HL-60 (cell line): Measurements from ENCODE around the gene IRF5.

ENCODE experiments used
- DNase-seq, 2 experiments: peaks; one replicate each; pipeline ENCODE4 v3.0.0-alpha.2; 2010 to 2020; ENCODE audit warnings: low read depth in 1 of 2, low spot score in 1 of 2
- H3K27ac ChIP-seq: fragments of 250-450 bp; sonication (Bioruptor Pico); replicated peaks from 2 replicates; pipeline ENCODE4 v1.5.1; 2020; ENCODE audit warnings: mild to moderate bottlenecking, moderate library complexity
- H3K27me3 ChIP-seq: fragments of 250-450 bp; sonication (Bioruptor Pico); 2 replicates; pipeline ENCODE4 v1.5.1; 2021; ENCODE audit warnings: mild to moderate bottlenecking, moderate library complexity; ENCODE audit not compliant: insufficient read depth, poor library complexity, severe bottlenecking
- H3K4me3 ChIP-seq: replicated peaks from 2 replicates; pipeline ENCODE4 v1.5.1; 2011; ENCODE audit warnings: mild to moderate bottlenecking, control low read depth, low read length; ENCODE audit not compliant: insufficient read depth
- CTCF ChIP-seq: IDR thresholded peaks from one replicate; pipeline ENCODE4 v1.5.1; 2011; ENCODE audit warnings: low read length, control low read depth, inconsistent platforms; ENCODE audit not compliant: insufficient read depth
- GABPA ChIP-seq: IDR thresholded peaks from 2 replicates; pipeline ENCODE4 v1.6.1; 2012; ENCODE audit warnings: low read depth
- POLR2AphosphoS5 ChIP-seq: IDR thresholded peaks from 2 replicates; pipeline ENCODE4 v1.6.1; 2012; ENCODE audit warnings: low read depth
- REST ChIP-seq: IDR thresholded peaks from 2 replicates; pipeline ENCODE4 v1.6.1; 2012; ENCODE audit warnings: low read depth; ENCODE audit not compliant: insufficient replicate concordance
- SPI1 ChIP-seq: IDR thresholded peaks from 2 replicates; pipeline ENCODE4 v1.6.1; 2012; ENCODE audit warnings: low read depth, mild to moderate bottlenecking, borderline replicate concordance

IRF5 gene

GRCh38 chr7:128962899-128963298 lies 25.2 kb downstream of the IRF5 start:
- H3K4me3 ChIP-seq = no peak overlapping the region
- H3K27me3 ChIP-seq = no peaks in the 10 kb centered on the region
- no peak overlapping the region for H3K27ac ChIP-seq
- DNase-seq = no peak
- TF ChIP-seq POLR2AphosphoS5 (no peak), CTCF (no peak), GABPA (no peak), REST (no peak), SPI1 (no peak)

- DNase-seq = no peak
- H3K27me3 ChIP-seq = no peaks in the 10 kb centered on the region
- no peak overlapping the region for H3K4me3 ChIP-seq
- TF ChIP-seq REST (no peak), SPI1 (no peak), CTCF (no peak), GABPA (no peak), POLR2AphosphoS5 (no peak)
- H3K27ac ChIP-seq = no peak overlapping the region
These were observed 25.6 kb downstream of the IRF5 start for GRCh38 chr7:128963327-128963757.

GRCh38 chr7:128968624-128969023 lies 30.9 kb downstream of the IRF5 start:
- no peak for TF ChIP-seq GABPA
- no peak for TF ChIP-seq CTCF
- no peak for TF ChIP-seq SPI1
- no peak for DNase-seq
- H3K27me3 ChIP-seq = no peaks in the 10 kb centered on the region
- H3K27ac ChIP-seq = no peak overlapping the region
- H3K4me3 ChIP-seq = no peak overlapping the region

GRCh38 chr7:128974241-128974934 lies 36.7 kb downstream of the IRF5 start:
- Histone ChIP-seq H3K4me3 (no peak overlapping the region), H3K27me3 (no peaks in the 10 kb centered on the region), H3K27ac (no peak overlapping the region)
- no peak for TF ChIP-seq SPI1
- no peak for TF ChIP-seq REST
- no peak for TF ChIP-seq POLR2AphosphoS5
- TF ChIP-seq CTCF = no peak
- no peak for TF ChIP-seq GABPA
- no peak for DNase-seq
